MCF 10A (cell line): ENCODE measurements around the gene LRMDA. TPM values are rescaled to one million over a fixed set of nuclear protein-coding genes. Genes with fewer than 3 reads are reported as not detected.
A peak's percentile ranks its signal among the peaks of the same experiment; 100 is the strongest.

Experiments used
- BruUV-seq: library from RNA; stranded (reverse); fragments of 400-500 nt; replicated peaks from 2 replicates; lab custom pipeline; 2021; lab: Mats Ljungman, UMichigan
- CTCF ChIA-PET: fragments of 300-600 bp; sonication (Branson Sonifier 250); formaldehyde crosslinking; extraction: SDS; loops from one replicate; lab custom pipeline; 2021; ENCODE audit warnings: antibody characterized with exemption, inconsistent platforms; lab: Yijun Ruan, JAX
- POLR2A ChIA-PET: fragments of 300-600, 350-650 bp; sonication (Branson Sonifier 250); formaldehyde crosslinking; extraction: SDS; loops from one replicate; lab custom pipeline; 2020; ENCODE audit warnings: antibody characterized with exemption, inconsistent platforms; lab: Yijun Ruan, JAX
- DNase-seq: peaks from one replicate; pipeline ENCODE4 v3.0.0-alpha.2; 2018; ENCODE audit not compliant: unreplicated experiment
- H3K27ac Mint-ChIP-seq: one replicate; pipeline ENCODE4 v1.8.0; 2022; ENCODE audit warnings: mild to moderate bottlenecking, low read depth, mixed read lengths; ENCODE audit not compliant: unreplicated experiment
- H3K27me3 Mint-ChIP-seq: one replicate; pipeline ENCODE4 v1.8.0; 2022; ENCODE audit warnings: mixed read lengths; ENCODE audit not compliant: insufficient read depth, unreplicated experiment
- H3K36me3 Mint-ChIP-seq: one replicate; pipeline ENCODE4 v1.8.0; 2022; ENCODE audit warnings: mild to moderate bottlenecking, moderate library complexity, mixed read lengths; ENCODE audit not compliant: insufficient read depth, unreplicated experiment
- H3K4me1 Mint-ChIP-seq: one replicate; pipeline ENCODE4 v1.8.0; 2022; ENCODE audit warnings: mixed read lengths; ENCODE audit not compliant: insufficient read depth, unreplicated experiment
- H3K4me3 Mint-ChIP-seq: one replicate; pipeline ENCODE4 v1.8.0; 2022; ENCODE audit warnings: mild to moderate bottlenecking, moderate library complexity, mixed read lengths; ENCODE audit not compliant: unreplicated experiment
- H3K9me3 Mint-ChIP-seq: one replicate; pipeline ENCODE4 v1.8.0; 2022; ENCODE audit warnings: mixed read lengths; ENCODE audit not compliant: unreplicated experiment
- intact Hi-C: fragments of 100-400 bp; cut with micrococcal nuclease; formaldehyde crosslinking; loops from 2 replicates; pipeline ENCODE4 v1.14.1; 2022
- total RNA-seq: library from RNA; stranded (reverse); gene quantifications from 2 replicates; pipeline ENCODE4 v1.2.3, GENCODE V29; 2022
- TF ChIP-seq, protein P1 (sequence below): fragments of 200-600 bp; IDR thresholded peaks from one replicate; pipeline ENCODE4 v1.8.0; 2022; ENCODE audit warnings: antibody characterized with exemption, mild to moderate bottlenecking; ENCODE audit not compliant: unreplicated experiment

LRMDA gene
- total RNA-seq, 1 experiment from 2014 or later, result not detected

DNA sequence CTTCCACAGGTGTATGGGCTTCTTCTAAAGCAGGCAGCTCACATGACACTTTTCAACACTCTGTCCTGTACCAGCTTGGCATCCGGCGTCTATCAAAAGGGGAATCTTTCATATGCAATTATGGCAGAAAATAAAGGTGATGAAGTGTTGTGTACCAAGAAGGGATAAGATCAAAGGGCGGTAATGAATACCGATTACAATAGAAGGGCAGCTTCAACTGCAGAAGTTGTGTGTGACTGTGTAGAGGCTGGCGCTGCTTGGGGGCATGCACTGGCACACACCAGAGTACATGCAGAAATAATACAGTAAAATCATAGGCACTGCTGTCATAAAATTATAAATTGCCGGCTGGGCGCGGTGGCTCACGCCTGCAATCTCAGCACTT is 744.7 kb downstream of the LRMDA start:
- no peaks in the 10 kb centered on the region for H3K4me1 Mint-ChIP-seq
- TF ChIP-seq, protein P1, sequence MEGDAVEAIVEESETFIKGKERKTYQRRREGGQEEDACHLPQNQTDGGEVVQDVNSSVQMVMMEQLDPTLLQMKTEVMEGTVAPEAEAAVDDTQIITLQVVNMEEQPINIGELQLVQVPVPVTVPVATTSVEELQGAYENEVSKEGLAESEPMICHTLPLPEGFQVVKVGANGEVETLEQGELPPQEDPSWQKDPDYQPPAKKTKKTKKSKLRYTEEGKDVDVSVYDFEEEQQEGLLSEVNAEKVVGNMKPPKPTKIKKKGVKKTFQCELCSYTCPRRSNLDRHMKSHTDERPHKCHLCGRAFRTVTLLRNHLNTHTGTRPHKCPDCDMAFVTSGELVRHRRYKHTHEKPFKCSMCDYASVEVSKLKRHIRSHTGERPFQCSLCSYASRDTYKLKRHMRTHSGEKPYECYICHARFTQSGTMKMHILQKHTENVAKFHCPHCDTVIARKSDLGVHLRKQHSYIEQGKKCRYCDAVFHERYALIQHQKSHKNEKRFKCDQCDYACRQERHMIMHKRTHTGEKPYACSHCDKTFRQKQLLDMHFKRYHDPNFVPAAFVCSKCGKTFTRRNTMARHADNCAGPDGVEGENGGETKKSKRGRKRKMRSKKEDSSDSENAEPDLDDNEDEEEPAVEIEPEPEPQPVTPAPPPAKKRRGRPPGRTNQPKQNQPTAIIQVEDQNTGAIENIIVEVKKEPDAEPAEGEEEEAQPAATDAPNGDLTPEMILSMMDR, result no peak
- DNase-seq, result no peak
- H3K9me3 Mint-ChIP-seq, result no peaks in the 10 kb centered on the region
- H3K4me3 Mint-ChIP-seq, result no peak overlapping the region
- H3K27ac Mint-ChIP-seq, result no peak overlapping the region
- H3K27me3 Mint-ChIP-seq, result no peaks in the 10 kb centered on the region
- ChIA-PET CTCF (interaction anchor here (0.8 kb wide), 1 partner anchor 9 kb away, joined by 3 read pairs; no protein-coding TSS in a partner anchor), POLR2A (no interaction called here)
- no TSS peak for BruUV-seq
- intact Hi-C loops, result no loop called here
- no peaks in the 10 kb centered on the region for H3K36me3 Mint-ChIP-seq

- POLR2A ChIA-PET, result no interaction called here
- peak; percentile 5 for DNase-seq
Observed at GRCh38 chr10:76177936-76178335, 746.5 kb downstream of the LRMDA start.

DNA sequence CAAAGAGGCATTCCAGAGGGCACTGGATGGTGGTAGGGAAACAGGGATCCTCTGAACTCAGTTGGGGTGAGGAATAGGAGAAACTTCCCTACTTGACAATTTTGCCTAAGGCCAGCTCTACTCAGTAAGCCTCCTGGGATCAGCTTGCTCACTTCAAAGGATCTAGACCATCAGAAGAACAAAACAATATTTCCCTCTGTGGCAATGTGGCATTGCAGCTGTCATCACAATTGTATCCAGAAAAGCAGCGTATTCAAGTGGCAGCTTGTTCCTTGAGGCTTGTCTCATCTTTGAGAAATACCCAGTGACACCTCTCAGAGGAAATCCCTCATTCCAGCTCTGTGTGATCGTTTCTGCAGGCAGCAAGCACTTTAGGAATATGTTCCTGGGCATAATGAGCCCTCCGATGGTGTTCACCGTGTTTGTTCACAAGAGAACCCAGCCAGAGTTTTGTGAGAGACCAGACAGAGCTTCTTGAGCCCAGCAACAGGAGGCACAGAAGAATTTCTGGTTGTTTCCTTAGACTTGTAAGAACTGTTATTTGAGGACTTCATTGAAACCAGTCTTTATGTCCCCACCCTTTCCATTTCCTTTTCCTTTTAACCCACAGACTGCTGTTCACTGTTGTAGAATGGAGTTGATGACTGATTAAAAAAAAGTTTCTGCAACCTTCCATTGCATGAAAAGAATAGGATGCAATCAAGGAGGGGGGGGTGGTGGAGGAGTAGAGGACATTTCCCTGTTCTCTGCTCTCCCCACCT is 747.3 kb downstream of the LRMDA start:
- intact Hi-C loops, result no loop called here
- no peak for DNase-seq
- no peak overlapping the region for H3K4me3 Mint-ChIP-seq
- TF ChIP-seq, protein P1, result no peak
- no TSS peak for BruUV-seq
- POLR2A ChIA-PET, result no interaction called here
- no peaks in the 10 kb centered on the region for H3K27me3 Mint-ChIP-seq
- CTCF ChIA-PET, result interaction anchor here (0.6 kb wide), 1 partner anchor 972 kb away, joined by 4 read pairs; no protein-coding TSS in a partner anchor
- H3K36me3 Mint-ChIP-seq, result no peaks in the 10 kb centered on the region
- H3K4me1 Mint-ChIP-seq, result no peaks in the 10 kb centered on the region
- H3K9me3 Mint-ChIP-seq, result no peaks in the 10 kb centered on the region
- no peak overlapping the region for H3K27ac Mint-ChIP-seq

More at GRCh38 chr10:76177936-76178335, 746.5 kb downstream of the LRMDA start:
- Mint-ChIP-seq H3K9me3 (no peaks in the 10 kb centered on the region), H3K4me1 (no peaks in the 10 kb centered on the region), H3K36me3 (no peaks in the 10 kb centered on the region), H3K4me3 (no peak overlapping the region), H3K27ac (no peak overlapping the region), H3K27me3 (no peaks in the 10 kb centered on the region)
- CTCF ChIA-PET, result no interaction called here
- intact Hi-C loops, result no loop called here
- TF ChIP-seq, protein P1, result no peak
- no TSS peak for BruUV-seq

- intact Hi-C loops, result no loop called here
- H3K36me3 Mint-ChIP-seq, result no peaks in the 10 kb centered on the region
- DNase-seq, result no peak
Observed at GRCh38 chr10:76179806-76180205, 748.4 kb downstream of the LRMDA start.

More at GRCh38 chr10:76179806-76180205, 748.4 kb downstream of the LRMDA start:
- BruUV-seq, result no TSS peak
- TF ChIP-seq, protein P1, result no peak
- Mint-ChIP-seq H3K27ac (no peak overlapping the region), H3K4me1 (no peaks in the 10 kb centered on the region), H3K4me3 (no peak overlapping the region), H3K27me3 (no peaks in the 10 kb centered on the region), H3K9me3 (no peaks in the 10 kb centered on the region)
- CTCF ChIA-PET, result interaction anchor here (0.6 kb wide), 3 partner anchors 39 to 973 kb away, joined by 3 to 4 read pairs (median 4); no protein-coding TSS in a partner anchor
- POLR2A ChIA-PET, result no interaction called here
